Cerebellar nuclear complex (tissue), 1 donor: ENCODE results near the gene C1orf105.
"Not testable (repeated sequence)": the region's sequence is repeated elsewhere in the genome, so short reads cannot be mapped to it uniquely, and the experiment has no call there.

Experiments
- DNase-seq, 2 experiments: peaks; one replicate each; lab custom pipeline; 2025; lab: John Stamatoyannopoulos, UW

The C1orf105 gene

GRCh38 chr1:172420385-172420784 is at the start of gene C1orf105:
TSS of gene C1orf105 (plus strand) at chr1:172420685. CDS start at chr1:172420886, 201 bp downstream.
- DNase-seq, result no peak

GRCh38 chr1:172371646-172372045 is 48.8 kb upstream of the C1orf105 start:
- not testable (repeated sequence) for DNase-seq

GRCh38 chr1:172373864-172374263 is 46.6 kb upstream of the C1orf105 start:
- no peak for DNase-seq

- DNase-seq, result no peak
These were observed 45.3 kb upstream of the C1orf105 start for GRCh38 chr1:172375211-172375631.

- DNase-seq, result no peak
These were observed 44.1 kb upstream of the C1orf105 start for GRCh38 chr1:172376431-172376830.

- DNase-seq, result no peak
These were observed 42.9 kb upstream of the C1orf105 start for GRCh38 chr1:172377565-172377964.

- no peak for DNase-seq
These were observed 42.2 kb upstream of the C1orf105 start for GRCh38 chr1:172378109-172378760.

- DNase-seq, result no peak
These were observed 39.8 kb upstream of the C1orf105 start for GRCh38 chr1:172380441-172381244.

GRCh38 chr1:172381946-172382345 is 38.5 kb upstream of the C1orf105 start:
- no peak for DNase-seq

- DNase-seq, result no peak
These were observed 38.1 kb upstream of the C1orf105 start for GRCh38 chr1:172382406-172382805.

- DNase-seq, result no peak
These were observed 37.5 kb upstream of the C1orf105 start for GRCh38 chr1:172382990-172383389.

- DNase-seq, result no peak
These were observed 36.9 kb upstream of the C1orf105 start for GRCh38 chr1:172383536-172383935.

GRCh38 chr1:172384656-172385055 is 35.8 kb upstream of the C1orf105 start:
- no peak for DNase-seq

- DNase-seq, result no peak
These were observed 34.4 kb upstream of the C1orf105 start for GRCh38 chr1:172386046-172386445.

GRCh38 chr1:172388490-172388889 is 32.0 kb upstream of the C1orf105 start:
- no peak for DNase-seq

GRCh38 chr1:172390301-172390682 is 30.2 kb upstream of the C1orf105 start:
- no peak for DNase-seq

- no peak for DNase-seq
These were observed 29.6 kb upstream of the C1orf105 start for GRCh38 chr1:172390683-172391551.

GRCh38 chr1:172391976-172392375 is 28.5 kb upstream of the C1orf105 start:
- no peak for DNase-seq

- no peak for DNase-seq
These were observed 27.1 kb upstream of the C1orf105 start for GRCh38 chr1:172393354-172393753.

- DNase-seq, result no peak
These were observed 26.2 kb upstream of the C1orf105 start for GRCh38 chr1:172394141-172394751.

- no peak for DNase-seq
These were observed 25.7 kb upstream of the C1orf105 start for GRCh38 chr1:172394811-172395210.

GRCh38 chr1:172395576-172395975 is 24.9 kb upstream of the C1orf105 start:
- no peak for DNase-seq
